ENCODE measurements around the gene LEPR.

LEPR gene

GRCh38 chr1:65440915-65441314 lies 20.4 kb downstream of the LEPR start:
- no peak overlapping the region for H3K27ac ChIP-seq
- H2AFZ ChIP-seq: no peak overlapping the region
- no peak overlapping the region for H3K4me2 ChIP-seq (ENCODE audit: low read length)
- no peaks in the 10 kb centered on the region for H3K4me1 ChIP-seq
- no peaks in the 10 kb centered on the region for H3K36me3 ChIP-seq (ENCODE audit: control insufficient read depth, insufficient read depth, low read length)
- H3K4me3 ChIP-seq (ENCODE audit: low read depth, low read length): no peak overlapping the region
- H3K27me3 ChIP-seq (ENCODE audit: control insufficient read depth, insufficient read depth, low read length): no peaks in the 10 kb centered on the region
- H3K79me2 ChIP-seq: no peaks in the 10 kb centered on the region
- no peaks in the 10 kb centered on the region for H3K9me3 ChIP-seq (ENCODE audit: control insufficient read depth, low read length)
- no peak overlapping the region for H3K9ac ChIP-seq
- TF ChIP-seq, protein P1, sequence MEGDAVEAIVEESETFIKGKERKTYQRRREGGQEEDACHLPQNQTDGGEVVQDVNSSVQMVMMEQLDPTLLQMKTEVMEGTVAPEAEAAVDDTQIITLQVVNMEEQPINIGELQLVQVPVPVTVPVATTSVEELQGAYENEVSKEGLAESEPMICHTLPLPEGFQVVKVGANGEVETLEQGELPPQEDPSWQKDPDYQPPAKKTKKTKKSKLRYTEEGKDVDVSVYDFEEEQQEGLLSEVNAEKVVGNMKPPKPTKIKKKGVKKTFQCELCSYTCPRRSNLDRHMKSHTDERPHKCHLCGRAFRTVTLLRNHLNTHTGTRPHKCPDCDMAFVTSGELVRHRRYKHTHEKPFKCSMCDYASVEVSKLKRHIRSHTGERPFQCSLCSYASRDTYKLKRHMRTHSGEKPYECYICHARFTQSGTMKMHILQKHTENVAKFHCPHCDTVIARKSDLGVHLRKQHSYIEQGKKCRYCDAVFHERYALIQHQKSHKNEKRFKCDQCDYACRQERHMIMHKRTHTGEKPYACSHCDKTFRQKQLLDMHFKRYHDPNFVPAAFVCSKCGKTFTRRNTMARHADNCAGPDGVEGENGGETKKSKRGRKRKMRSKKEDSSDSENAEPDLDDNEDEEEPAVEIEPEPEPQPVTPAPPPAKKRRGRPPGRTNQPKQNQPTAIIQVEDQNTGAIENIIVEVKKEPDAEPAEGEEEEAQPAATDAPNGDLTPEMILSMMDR (IDR thresholded peaks at IDR 0.05): no peak

GRCh38 chr1:65441464-65441863 lies 21.0 kb downstream of the LEPR start:
- Histone ChIP-seq H3K4me3 (ENCODE audit: low read depth, low read length) (no peak overlapping the region), H3K4me1 (no peaks in the 10 kb centered on the region), H3K36me3 (ENCODE audit: control insufficient read depth, insufficient read depth, low read length) (no peaks in the 10 kb centered on the region), H3K79me2 (no peaks in the 10 kb centered on the region), H3K4me2 (ENCODE audit: low read length) (no peak overlapping the region), H3K27ac (no peak overlapping the region), H3K27me3 (ENCODE audit: control insufficient read depth, insufficient read depth, low read length) (no peaks in the 10 kb centered on the region), H2AFZ (no peak overlapping the region), H3K9me3 (ENCODE audit: control insufficient read depth, low read length) (no peaks in the 10 kb centered on the region), H3K9ac (no peak overlapping the region)
- TF ChIP-seq, protein P1 (IDR thresholded peaks at IDR 0.05): no peak

- Histone ChIP-seq H3K4me3 (ENCODE audit: low read depth, low read length) (no peak overlapping the region), H3K36me3 (ENCODE audit: control insufficient read depth, insufficient read depth, low read length) (no peaks in the 10 kb centered on the region), H3K27ac (no peak overlapping the region), H3K9me3 (ENCODE audit: control insufficient read depth, low read length) (no peaks in the 10 kb centered on the region), H3K4me2 (ENCODE audit: low read length) (no peak overlapping the region), H3K4me1 (no peaks in the 10 kb centered on the region), H3K79me2 (no peaks in the 10 kb centered on the region), H3K9ac (no peak overlapping the region), H2AFZ (no peak overlapping the region), H3K27me3 (ENCODE audit: control insufficient read depth, insufficient read depth, low read length) (no peaks in the 10 kb centered on the region)
- TF ChIP-seq, protein P1 (IDR thresholded peaks at IDR 0.05): no peak
Measured at GRCh38 chr1:65442442-65442841, 22.0 kb downstream of the LEPR start.

- no peak overlapping the region for H3K9ac ChIP-seq
- H3K36me3 ChIP-seq (ENCODE audit: control insufficient read depth, insufficient read depth, low read length): no peaks in the 10 kb centered on the region
- TF ChIP-seq, protein P1 (IDR thresholded peaks at IDR 0.05): no peak
- H3K4me3 ChIP-seq (ENCODE audit: low read depth, low read length): no peak overlapping the region
- H3K27ac ChIP-seq: no peak overlapping the region
- no peaks in the 10 kb centered on the region for H3K27me3 ChIP-seq (ENCODE audit: control insufficient read depth, insufficient read depth, low read length)
- no peak overlapping the region for H3K4me2 ChIP-seq (ENCODE audit: low read length)
- H3K4me1 ChIP-seq: no peaks in the 10 kb centered on the region
- no peaks in the 10 kb centered on the region for H3K9me3 ChIP-seq (ENCODE audit: control insufficient read depth, low read length)
- H2AFZ ChIP-seq: no peak overlapping the region
- no peaks in the 10 kb centered on the region for H3K79me2 ChIP-seq
Measured at GRCh38 chr1:65443647-65444046, 23.2 kb downstream of the LEPR start.

- no peaks in the 10 kb centered on the region for H3K27me3 ChIP-seq (ENCODE audit: control insufficient read depth, insufficient read depth, low read length)
- no peaks in the 10 kb centered on the region for H3K4me1 ChIP-seq
- no peak overlapping the region for H3K9ac ChIP-seq
- H3K4me2 ChIP-seq (ENCODE audit: low read length): no peak overlapping the region
- H3K27ac ChIP-seq: no peak overlapping the region
- TF ChIP-seq, protein P1 (IDR thresholded peaks at IDR 0.05): no peak
- no peaks in the 10 kb centered on the region for H3K36me3 ChIP-seq (ENCODE audit: control insufficient read depth, insufficient read depth, low read length)
- no peaks in the 10 kb centered on the region for H3K9me3 ChIP-seq (ENCODE audit: control insufficient read depth, low read length)
- H2AFZ ChIP-seq: no peak overlapping the region
- H3K4me3 ChIP-seq (ENCODE audit: low read depth, low read length): no peak overlapping the region
- no peaks in the 10 kb centered on the region for H3K79me2 ChIP-seq
Measured at GRCh38 chr1:65444128-65444640, 23.7 kb downstream of the LEPR start.

Measured in parathyroid adenoma (tissue), 2 donors.